Right renal cortex interstitium (tissue), 3 donors: ENCODE data around the gene TUBGCP4. TPM values are rescaled to one million over a fixed set of nuclear protein-coding genes. Genes with fewer than 3 reads are reported as not detected.

Source experiments
- polyA plus RNA-seq, 3 donors: library from polyadenylated mRNA; unstranded; fragments of 120-200 nt; gene quantifications; one replicate each; pipeline ENCODE4 v1.2.1, GENCODE V29; 2013; ENCODE audit not compliant: insufficient read length in 3 of 3

The TUBGCP4 gene
- polyA plus RNA-seq, 3 donors: 22.6 to 24.3 (median 24.3) TPM

Other genes starting within 250 kb of the TUBGCP4 start
- 10 to 100 TPM; 15.1 to 17.7 (median 16.3) TPM for gene TMEM62, start 237.5 kb upstream of the TUBGCP4 start, polyA plus RNA-seq
- gene CCNDBP1, start 185.7 kb upstream of the TUBGCP4 start, polyA plus RNA-seq: 10 to 100 TPM; 55.9 to 61.7 (median 56.7) TPM
- 1 to 10 TPM; 1.3 to 1.8 (median 1.3) TPM for gene EPB42, start 150.1 kb upstream of the TUBGCP4 start, polyA plus RNA-seq
- not detected for gene TGM5, start 104.2 kb upstream of the TUBGCP4 start, polyA plus RNA-seq
- not detected for gene TGM7, start 68.8 kb upstream of the TUBGCP4 start, polyA plus RNA-seq
- 10 to 100 TPM; 13.7 to 15.9 (median 14.7) TPM for gene LCMT2, start 40.5 kb upstream of the TUBGCP4 start, polyA plus RNA-seq
- 10 to 100 TPM; 25.3 to 29.0 (median 26.1) TPM for gene ZSCAN29, start 58 bp upstream of the TUBGCP4 start, polyA plus RNA-seq
- 10 to 100 TPM; 72.8 to 87.3 (median 77.7) TPM for gene TP53BP1, start 122.1 kb downstream of the TUBGCP4 start, polyA plus RNA-seq
- 1 to 10 TPM; 7.5 to 8.7 (median 8.4) TPM for gene MAP1A, start 146.5 kb downstream of the TUBGCP4 start, polyA plus RNA-seq
- 10 to 100 TPM; 18.6 to 23.0 (median 22.3) TPM for gene PPIP5K1, start 219.1 kb downstream of the TUBGCP4 start, polyA plus RNA-seq
- gene CKMT1B, start 222.9 kb downstream of the TUBGCP4 start, polyA plus RNA-seq: 1 to 10 TPM; 1.6 to 4.0 (median 2.6) TPM
- gene STRC, start 247.7 kb downstream of the TUBGCP4 start, polyA plus RNA-seq: under 1 TPM; 0.28 to 0.59 (median 0.47) TPM